Transverse colon (tissue), 4 donors: ENCODE results near the gene SDR39U1.

Experiments used
- CTCF ChIP-seq, 5 experiments: fragments of 200-600 bp in 3 of 5; fragments of 450-650 bp in 2 of 5; sonication (generic) in 3 of 5; IDR thresholded peaks; 1 replicate in 2 of 5; 2 replicates in 3 of 5; pipeline ENCODE4 v1.5.1; 2016 to 2017; ENCODE audit warnings: antibody characterized with exemption in 5 of 5, inconsistent platforms in 3 of 5, mild to moderate bottlenecking in 2 of 5, moderate library complexity in 1 of 5
- POLR2A ChIP-seq: fragments of 450-650 bp; IDR thresholded peaks from one replicate; pipeline ENCODE4 v1.6.1; 2016; ENCODE audit warnings: antibody characterized with exemption, mild to moderate bottlenecking, moderate library complexity
- POLR2AphosphoS5 ChIP-seq, 3 donors: sonication (generic); formaldehyde crosslinking; IDR thresholded peaks; one replicate each; pipeline ENCODE4 v1.6.1; 2016; ENCODE audit warnings: antibody characterized with exemption in 3 of 3

GRCh38 chr14:24441485-24441884 lies 1.1 kb downstream of the SDR39U1 start:
- no peak for TF ChIP-seq POLR2AphosphoS5 (IDR thresholded peaks at IDR 0.05)
- TF ChIP-seq CTCF (IDR thresholded peaks at IDR 0.05): no peak
- no peak for TF ChIP-seq POLR2A
